Fibroblast of mammary gland (primary cell): Measurements from ENCODE around the gene SEMA6A.

Source experiments
- DNase-seq: peaks from one replicate; pipeline ENCODE4 v3.0.0-alpha.2; 2010; ENCODE audit warnings: low read depth
- H3K4me3 ChIP-seq: 2 replicates; pipeline ENCODE4 v1.5.1; 2011; ENCODE audit warnings: low read depth, mild to moderate bottlenecking, low read length, moderate library complexity; ENCODE audit not compliant: control insufficient read depth
- TF ChIP-seq, protein P1 (sequence below): conservative IDR thresholded peaks from 2 replicates; pipeline ENCODE4 v1.5.1; 2011; ENCODE audit warnings: low read depth, low read length, inconsistent platforms; ENCODE audit not compliant: control insufficient read depth, insufficient read depth

The SEMA6A gene

DNA sequence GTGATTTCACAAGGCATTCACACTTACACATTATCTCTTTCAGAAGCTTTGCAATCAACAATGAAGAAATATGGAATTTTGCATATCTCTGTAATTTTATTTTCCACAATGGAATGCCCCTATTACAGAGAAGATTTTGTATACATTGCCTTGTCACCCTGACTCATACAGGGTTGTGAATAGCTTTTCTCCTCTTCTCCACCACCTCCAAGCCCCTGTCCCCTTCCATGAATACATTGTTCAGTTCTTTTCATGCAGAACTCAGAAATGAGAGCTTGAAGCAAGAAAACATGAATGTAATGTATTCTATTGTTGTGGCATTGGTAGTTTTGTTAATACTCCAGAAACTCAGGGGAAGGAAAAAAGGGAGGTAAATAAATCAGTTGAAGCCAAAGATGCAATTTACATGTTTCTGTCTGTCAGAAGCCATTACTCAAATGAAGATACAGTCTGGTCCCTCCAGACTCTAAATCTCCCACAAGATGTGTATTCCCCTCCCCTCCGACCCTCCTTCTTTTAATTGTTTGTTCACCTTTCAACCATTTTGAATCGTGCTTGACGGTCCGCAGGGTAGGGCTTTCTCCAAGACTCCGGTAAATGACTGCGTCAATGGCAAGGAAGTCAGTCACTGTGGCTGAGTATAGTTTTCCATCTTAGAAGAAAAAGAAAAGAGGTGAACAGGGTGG, 86.1 kb downstream of the SEMA6A start:
- no peak for DNase-seq
- TF ChIP-seq, protein P1, sequence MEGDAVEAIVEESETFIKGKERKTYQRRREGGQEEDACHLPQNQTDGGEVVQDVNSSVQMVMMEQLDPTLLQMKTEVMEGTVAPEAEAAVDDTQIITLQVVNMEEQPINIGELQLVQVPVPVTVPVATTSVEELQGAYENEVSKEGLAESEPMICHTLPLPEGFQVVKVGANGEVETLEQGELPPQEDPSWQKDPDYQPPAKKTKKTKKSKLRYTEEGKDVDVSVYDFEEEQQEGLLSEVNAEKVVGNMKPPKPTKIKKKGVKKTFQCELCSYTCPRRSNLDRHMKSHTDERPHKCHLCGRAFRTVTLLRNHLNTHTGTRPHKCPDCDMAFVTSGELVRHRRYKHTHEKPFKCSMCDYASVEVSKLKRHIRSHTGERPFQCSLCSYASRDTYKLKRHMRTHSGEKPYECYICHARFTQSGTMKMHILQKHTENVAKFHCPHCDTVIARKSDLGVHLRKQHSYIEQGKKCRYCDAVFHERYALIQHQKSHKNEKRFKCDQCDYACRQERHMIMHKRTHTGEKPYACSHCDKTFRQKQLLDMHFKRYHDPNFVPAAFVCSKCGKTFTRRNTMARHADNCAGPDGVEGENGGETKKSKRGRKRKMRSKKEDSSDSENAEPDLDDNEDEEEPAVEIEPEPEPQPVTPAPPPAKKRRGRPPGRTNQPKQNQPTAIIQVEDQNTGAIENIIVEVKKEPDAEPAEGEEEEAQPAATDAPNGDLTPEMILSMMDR: no peak
- H3K4me3 ChIP-seq: no peak overlapping the region

DNA sequence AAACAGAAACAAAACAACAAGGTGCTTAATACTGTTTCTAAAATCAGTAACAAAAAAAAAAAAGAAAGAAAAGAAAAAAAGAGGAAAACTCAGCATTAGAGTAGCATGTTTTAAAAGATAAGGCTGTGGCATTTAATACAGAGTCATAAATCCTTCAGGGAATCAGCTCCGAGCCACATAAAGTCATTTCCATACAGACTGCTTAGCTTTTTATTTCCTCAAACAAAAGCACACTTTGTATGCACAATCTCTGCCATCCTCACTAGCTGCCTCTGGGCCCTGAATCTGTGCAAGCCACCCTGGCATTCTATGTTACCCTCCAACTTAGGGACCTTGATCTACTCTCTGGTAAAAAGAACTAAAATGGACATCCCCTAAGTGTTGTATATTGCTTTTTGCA, 87.6 kb downstream of the SEMA6A start:
- H3K4me3 ChIP-seq: no peak overlapping the region
- TF ChIP-seq, protein P1: no peak
- DNase-seq: no peak

DNA sequence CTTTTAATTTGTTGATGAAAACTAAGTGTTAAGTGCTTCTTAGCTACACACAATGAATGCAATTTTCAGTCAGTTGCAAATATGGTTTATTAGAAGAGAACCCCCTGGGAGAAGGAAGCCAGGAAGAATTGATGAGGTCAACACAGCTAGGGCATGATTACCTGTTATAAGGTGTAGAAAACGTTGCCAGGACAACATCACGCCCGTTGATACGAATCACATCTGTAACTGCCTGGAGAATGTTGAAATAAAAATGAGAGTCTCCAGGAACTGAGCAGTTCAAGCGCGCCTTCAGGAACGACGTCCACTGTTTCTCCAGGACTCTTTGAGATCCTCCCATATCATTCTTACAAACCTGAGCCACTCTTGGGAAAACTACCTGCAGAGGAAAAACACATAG, 88.0 kb downstream of the SEMA6A start:
- DNase-seq: no peak
- H3K4me3 ChIP-seq: no peak overlapping the region
- TF ChIP-seq, protein P1: no peak

GRCh38 chr5:116484645-116485044, 90.0 kb downstream of the SEMA6A start:
- TF ChIP-seq, protein P1: no peak
- no peak overlapping the region for H3K4me3 ChIP-seq
- no peak for DNase-seq

DNA sequence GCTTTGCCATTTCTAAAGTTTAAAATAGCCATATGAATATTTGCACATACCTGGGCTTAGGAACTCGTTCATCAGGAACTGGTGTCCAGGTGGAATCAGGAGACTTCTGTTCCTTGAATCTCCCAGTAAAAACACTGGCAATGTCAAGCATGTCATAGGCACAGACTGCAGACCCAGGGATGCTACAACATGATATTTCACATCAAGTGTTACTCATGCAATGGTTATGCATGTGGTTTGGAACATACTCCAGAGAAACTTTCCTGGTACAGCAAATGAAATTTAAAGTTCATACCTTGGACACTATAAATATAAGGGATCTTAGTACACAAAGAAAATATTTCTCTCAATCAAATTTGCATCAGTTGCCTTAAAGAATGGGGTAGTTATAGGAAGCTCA, 92.2 kb downstream of the SEMA6A start:
- TF ChIP-seq, protein P1: no peak
- no peak overlapping the region for H3K4me3 ChIP-seq
- DNase-seq: peak; percentile 69

DNA sequence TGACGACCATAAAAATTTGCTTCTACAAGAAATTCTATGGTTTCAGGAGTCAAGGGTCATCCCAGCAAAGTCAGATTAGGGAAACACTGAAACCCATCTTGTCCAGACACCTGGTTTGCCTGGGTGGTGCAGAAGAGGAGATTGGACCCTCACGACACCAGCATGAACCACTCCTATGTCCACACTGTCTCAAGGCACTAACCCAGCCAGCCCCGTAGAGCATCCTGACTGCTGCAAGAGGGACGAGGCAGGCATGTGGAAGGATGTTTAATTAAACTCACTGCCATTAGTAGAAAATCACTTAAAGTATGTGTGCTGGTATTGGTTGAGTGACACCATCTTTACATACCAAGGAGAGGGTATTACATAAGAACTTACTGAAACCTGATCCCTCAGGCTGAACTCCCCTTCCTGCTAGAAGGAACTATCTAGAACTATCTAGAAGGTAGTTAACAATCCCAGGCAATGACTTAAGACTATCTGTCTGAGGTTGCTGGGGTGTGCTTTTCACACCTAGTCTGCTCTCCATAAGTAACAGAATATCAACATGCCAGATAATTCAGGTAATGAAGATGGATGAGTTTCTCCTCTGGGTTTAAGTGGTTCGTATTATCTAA, 93.6 kb downstream of the SEMA6A start:
- no peak overlapping the region for H3K4me3 ChIP-seq

More for the DNA sequence above, 93.6 kb downstream of the SEMA6A start:
- DNase-seq: no peak
- TF ChIP-seq, protein P1: no peak
